Neuronal stem cell (in vitro differentiated cells): ENCODE results near the gene CKAP2.

ENCODE experiments used
- DNase-seq: peaks from one replicate; pipeline ENCODE4 v3.0.0-alpha.2; 2013; ENCODE audit warnings: low spot score
- H2AFZ ChIP-seq: one replicate; pipeline ENCODE4 v1.6.1; 2013; ENCODE audit warnings: mild to moderate bottlenecking, low read length, inconsistent platforms
- H2AK5ac ChIP-seq: 2 replicates; pipeline ENCODE4 v1.6.1; 2013; ENCODE audit warnings: low read depth, mild to moderate bottlenecking, inconsistent platforms, low read length, moderate library complexity, mixed read lengths
- H2BK120ac ChIP-seq: 2 replicates; pipeline ENCODE4 v1.6.1; 2013; ENCODE audit warnings: low read depth, mild to moderate bottlenecking, inconsistent platforms, low read length, moderate library complexity, mixed read lengths
- H2BK12ac ChIP-seq: one replicate; pipeline ENCODE4 v1.6.1; 2013; ENCODE audit warnings: low read length, inconsistent platforms
- H2BK15ac ChIP-seq: 2 replicates; pipeline ENCODE4 v1.6.1; 2013; ENCODE audit warnings: mild to moderate bottlenecking, low read length, inconsistent platforms, mixed read lengths
- H2BK5ac ChIP-seq: one replicate; pipeline ENCODE4 v1.6.1; 2013; ENCODE audit warnings: inconsistent platforms, mild to moderate bottlenecking, low read length, moderate library complexity
- H3K14ac ChIP-seq: one replicate; pipeline ENCODE4 v1.6.1; 2013; ENCODE audit warnings: low read length, inconsistent platforms
- H3K18ac ChIP-seq: 2 replicates; pipeline ENCODE4 v1.6.1; 2013; ENCODE audit warnings: low read length, inconsistent platforms
- H3K23ac ChIP-seq: 2 replicates; pipeline ENCODE4 v1.6.1; 2013; ENCODE audit warnings: low read depth, mild to moderate bottlenecking, mixed read lengths, low read length, inconsistent platforms; ENCODE audit not compliant: poor library complexity
- H3K27ac ChIP-seq: replicated peaks from 3 replicates; pipeline ENCODE4 v1.5.1; 2013; ENCODE audit warnings: low read length, inconsistent platforms
- H3K27me3 ChIP-seq, 3 experiments: 2 replicates each; pipeline ENCODE4 v1.6.1; 2013; ENCODE audit warnings: low read length in 3 of 3, mild to moderate bottlenecking in 2 of 3, inconsistent platforms in 1 of 3, low read depth in 1 of 3, mixed read lengths in 1 of 3, moderate library complexity in 1 of 3; ENCODE audit not compliant: control insufficient read depth in 3 of 3, insufficient read depth in 3 of 3
- H3K36me3 ChIP-seq, 2 donors: replicated peaks in 1 of 2; 2 replicates each; pipeline ENCODE4 v1.6.1; 2013; ENCODE audit warnings: low read length in 2 of 2; ENCODE audit not compliant: control insufficient read depth in 2 of 2, insufficient read depth in 2 of 2
- H3K4ac ChIP-seq: 2 replicates; pipeline ENCODE4 v1.6.1; 2013; ENCODE audit warnings: inconsistent platforms, mild to moderate bottlenecking, low read length, moderate library complexity
- H3K4me1 ChIP-seq, 2 donors: 1 replicate in 1 of 2; 2 replicates in 1 of 2; pipeline ENCODE4 v1.6.1; 2013; ENCODE audit warnings: low read length in 2 of 2, low read depth in 1 of 2; ENCODE audit not compliant: control insufficient read depth in 2 of 2, insufficient read depth in 1 of 2
- H3K4me2 ChIP-seq: one replicate; pipeline ENCODE4 v1.6.1; 2013; ENCODE audit warnings: mild to moderate bottlenecking, low read length, inconsistent platforms; ENCODE audit not compliant: insufficient read depth, poor library complexity, severe bottlenecking
- H3K4me3 ChIP-seq, 2 donors: 2 replicates each; pipeline ENCODE4 v1.5.1; 2013; ENCODE audit warnings: low read length in 2 of 2, mild to moderate bottlenecking in 2 of 2, inconsistent platforms in 1 of 2, moderate library complexity in 1 of 2
- H3K79me1 ChIP-seq: one replicate; pipeline ENCODE4 v1.6.1; 2013; ENCODE audit warnings: low read depth, mild to moderate bottlenecking, inconsistent platforms, low read length, moderate library complexity
- H3K9ac ChIP-seq: one replicate; pipeline ENCODE4 v1.6.1; 2013; ENCODE audit warnings: mild to moderate bottlenecking, low read depth, low read length, inconsistent platforms; ENCODE audit not compliant: poor library complexity
- H3K9me3 ChIP-seq, 2 donors: replicated peaks in 1 of 2; 2 replicates each; pipeline versions ENCODE3 to v1.6.1; 2013; ENCODE audit warnings: low read length in 2 of 2, mild to moderate bottlenecking in 2 of 2, inconsistent platforms in 1 of 2, low read depth in 1 of 2, mixed read lengths in 1 of 2, moderate library complexity in 1 of 2; ENCODE audit not compliant: control insufficient read depth in 2 of 2, insufficient read depth in 1 of 2
- H4K8ac ChIP-seq: one replicate; pipeline ENCODE4 v1.6.1; 2013; ENCODE audit warnings: low read depth, mild to moderate bottlenecking, inconsistent platforms, low read length, moderate library complexity
- H4K91ac ChIP-seq: one replicate; pipeline ENCODE4 v1.6.1; 2013; ENCODE audit warnings: low read length, low read depth, mild to moderate bottlenecking, inconsistent platforms; ENCODE audit not compliant: poor library complexity
- WGBS, 2 donors: extraction: QIAGEN DNeasy Blood & Tissue Kit; methylation state at CpG; one replicate each; pipeline ENCODE4 v1.1.7; 2013; ENCODE audit warnings: missing lambda C conversion rate in 2 of 2, mixed read lengths in 1 of 2; ENCODE audit not compliant: insufficient read length in 2 of 2, insufficient replicate concordance in 1 of 2; ENCODE audit errors: extremely low coverage in 2 of 2; 5-methylcytosine and 5-hydroxymethylcytosine counted together

The CKAP2 gene

DNA sequence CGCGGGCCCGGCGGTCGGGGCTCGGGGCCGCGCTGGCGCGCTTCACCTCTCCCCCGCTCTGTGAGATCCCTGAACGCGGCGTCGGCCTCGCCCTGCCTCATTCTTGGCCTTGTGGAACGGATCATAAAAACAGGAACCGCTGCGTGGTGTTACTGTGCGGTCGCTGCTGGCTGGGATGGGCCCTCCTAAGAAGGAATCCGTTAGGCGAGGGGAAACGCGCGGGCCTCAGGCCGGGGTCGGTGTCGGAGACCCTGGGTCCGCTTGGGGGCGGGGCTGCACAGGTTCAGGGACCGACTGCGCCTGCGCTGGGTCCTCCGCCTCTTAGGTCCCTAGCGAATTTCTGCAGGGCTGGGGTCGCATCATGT lies 381 bp downstream of the CKAP2 start:
- Histone ChIP-seq H3K23ac (peak overlapping the region; percentile 94), H3K4me3 (peak overlapping the region; percentile 91 to 97), H2BK5ac (peak overlapping the region; percentile 98), H2AK5ac (peak overlapping the region; percentile 58), H4K8ac (peak overlapping the region; percentile 9), H3K36me3 (peaks cover 11 to 43% of the 10 kb centered on the region in 2 donors), H3K4me2 (peak overlapping the region; percentile 51), H2AFZ (peak overlapping the region; percentile 92), H2BK120ac (no peak overlapping the region), H3K9me3 (no peaks in the 10 kb centered on the region), H3K27me3 (no peaks in the 10 kb centered on the region), H3K18ac (peak overlapping the region; percentile 99), H3K4me1 (peaks cover 3% of the 10 kb centered on the region in 2 donors), H3K14ac (peak overlapping the region; percentile 85), H2BK12ac (no peak overlapping the region), H2BK15ac (peak overlapping the region; percentile 79), H4K91ac (peak overlapping the region; percentile 17), H3K9ac (peak overlapping the region; percentile 96), H3K4ac (no peak overlapping the region), H3K27ac (peak overlapping the region; percentile 82), H3K79me1 (no peaks in the 10 kb centered on the region)
- peak; percentile 76 for DNase-seq
- WGBS, 2 donors, result no CpG with 5 or more reads among the region's 37 CpGs

DNA sequence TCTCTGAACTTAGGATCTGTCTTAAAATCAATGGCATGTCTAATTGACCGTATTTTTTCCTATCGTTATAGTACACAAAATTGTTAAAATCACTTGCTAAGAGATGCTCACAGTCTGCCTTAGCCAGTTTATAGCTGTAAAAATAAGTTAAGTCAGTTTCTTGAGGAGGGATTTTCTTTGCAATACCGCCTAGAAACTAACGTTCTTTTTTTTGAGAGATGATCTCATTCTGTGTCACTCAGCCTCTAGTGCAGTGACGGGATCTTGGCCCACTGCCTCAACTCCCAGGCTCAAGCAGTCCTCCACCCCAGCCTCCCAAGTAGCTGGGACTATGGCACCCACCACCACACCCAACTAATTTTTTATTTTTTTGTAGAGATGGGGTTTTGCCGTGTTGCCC lies 4.4 kb downstream of the CKAP2 start:
- WGBS, 2 donors, result no CpG with 5 or more reads among the region's 6 CpGs
- no peak overlapping the region for H3K23ac ChIP-seq
- no peaks in the 10 kb centered on the region for H3K4me1 ChIP-seq
- H3K14ac ChIP-seq, result no peak overlapping the region
- no peak overlapping the region for H3K4ac ChIP-seq
- no peak overlapping the region for H2BK12ac ChIP-seq
- no peaks in the 10 kb centered on the region for H3K79me1 ChIP-seq
- H3K18ac ChIP-seq, result no peak overlapping the region
- H2AFZ ChIP-seq, result no peak overlapping the region
- H3K36me3 ChIP-seq, result peaks cover 23 to 83% of the 10 kb centered on the region in 2 donors
- no peak overlapping the region for H3K9ac ChIP-seq
- no peak for DNase-seq
- H2BK5ac ChIP-seq, result no peak overlapping the region
- no peak overlapping the region for H2AK5ac ChIP-seq
- no peak overlapping the region for H2BK120ac ChIP-seq
- H3K27me3 ChIP-seq, result no peaks in the 10 kb centered on the region
- no peak overlapping the region for H4K91ac ChIP-seq
- H4K8ac ChIP-seq, result no peak overlapping the region
- H3K9me3 ChIP-seq, result no peaks in the 10 kb centered on the region
- H3K4me2 ChIP-seq, result no peak overlapping the region
- no peak overlapping the region for H3K4me3 ChIP-seq
- H2BK15ac ChIP-seq, result no peak overlapping the region
- H3K27ac ChIP-seq, result no peak overlapping the region

DNA sequence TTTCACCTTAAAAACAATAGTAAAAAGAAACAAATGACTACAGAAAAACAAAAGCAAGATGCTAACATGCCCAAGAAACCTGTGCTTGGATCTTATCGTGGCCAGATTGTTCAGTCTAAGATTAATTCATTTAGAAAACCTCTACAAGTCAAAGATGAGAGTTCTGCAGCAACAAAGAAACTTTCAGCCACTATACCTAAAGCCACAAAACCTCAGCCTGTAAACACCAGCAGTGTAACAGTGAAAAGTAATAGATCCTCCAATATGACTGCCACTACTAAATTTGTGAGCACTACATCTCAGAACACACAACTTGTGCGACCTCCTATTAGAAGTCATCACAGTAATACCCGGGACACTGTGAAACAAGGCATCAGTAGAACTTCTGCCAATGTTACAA lies 6.0 kb downstream of the CKAP2 start:
- Histone ChIP-seq H3K27me3 (no peaks in the 10 kb centered on the region), H3K14ac (no peak overlapping the region), H3K79me1 (no peaks in the 10 kb centered on the region), H2AK5ac (no peak overlapping the region), H3K9me3 (peaks cover 0 to 1% of the 10 kb centered on the region in 2 donors), H3K4me2 (no peak overlapping the region), H3K27ac (no peak overlapping the region), H2BK12ac (no peak overlapping the region), H2AFZ (no peak overlapping the region), H2BK5ac (no peak overlapping the region), H3K9ac (no peak overlapping the region), H3K36me3 (peaks cover 23 to 98% of the 10 kb centered on the region in 2 donors), H2BK15ac (no peak overlapping the region), H4K91ac (no peak overlapping the region), H4K8ac (no peak overlapping the region), H3K4me3 (no peak overlapping the region), H2BK120ac (no peak overlapping the region), H3K4me1 (no peaks in the 10 kb centered on the region), H3K23ac (no peak overlapping the region), H3K18ac (no peak overlapping the region), H3K4ac (no peak overlapping the region)
- no CpG with 5 or more reads among the region's 3 CpGs for whole genome bisulfite sequencing, 2 donors
- no peak for DNase-seq

DNA sequence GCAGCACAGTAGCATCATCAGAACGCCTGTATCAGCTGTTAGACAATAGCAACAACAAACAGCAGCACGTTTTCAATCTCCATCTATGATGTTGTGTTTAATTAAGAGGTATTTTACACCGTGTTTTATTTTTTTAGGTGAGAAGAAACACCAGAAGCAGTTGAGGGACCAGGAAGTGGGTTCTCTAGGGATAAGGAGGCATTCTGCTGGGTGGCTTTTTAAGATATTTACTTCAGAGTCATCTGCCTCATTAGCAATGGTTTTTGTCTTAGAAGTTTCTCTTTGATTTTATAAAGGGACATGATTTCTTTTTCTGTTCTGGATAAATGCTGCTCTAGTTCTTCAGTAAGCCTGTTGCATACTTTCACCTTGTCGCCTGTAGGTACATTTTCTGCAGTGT lies 8.2 kb downstream of the CKAP2 start:
- no CpG with 5 or more reads among the region's 4 CpGs for WGBS, 2 donors
- Histone ChIP-seq H3K4me3 (no peak overlapping the region), H3K18ac (no peak overlapping the region), H3K23ac (no peak overlapping the region), H3K79me1 (no peaks in the 10 kb centered on the region), H2AK5ac (no peak overlapping the region), H3K4me1 (no peaks in the 10 kb centered on the region), H3K9me3 (peaks cover 0 to 8% of the 10 kb centered on the region in 2 donors), H4K8ac (no peak overlapping the region), H3K4ac (no peak overlapping the region), H4K91ac (no peak overlapping the region), H3K27ac (no peak overlapping the region), H3K14ac (no peak overlapping the region), H2AFZ (no peak overlapping the region), H3K9ac (no peak overlapping the region), H3K4me2 (no peak overlapping the region), H2BK5ac (no peak overlapping the region), H3K36me3 (peaks cover 25 to 98% of the 10 kb centered on the region in 2 donors), H2BK15ac (no peak overlapping the region), H2BK12ac (no peak overlapping the region), H3K27me3 (no peaks in the 10 kb centered on the region), H2BK120ac (no peak overlapping the region)
- DNase-seq, result no peak
